ENCODE data around the gene PTPRD. TPM values are rescaled to one million over a fixed set of nuclear protein-coding genes. Genes with fewer than 3 reads are reported as not detected.

PTPRD gene
- total and polyA plus RNA-seq, 2 donors (not counting 1 experiment from before 2014, with no cell fraction given) = not detected

- DNase-seq = no peak
- no peaks in the 10 kb centered on the region for H3K79me2 ChIP-seq (ENCODE audit: control insufficient read depth, insufficient read depth, low read length)
- Mint-ChIP-seq H3K27me3 (no peaks in the 10 kb centered on the region), H3K9me3 (ENCODE audit: insufficient read depth) (peaks cover 2% of the 10 kb centered on the region), H3K4me3 (no peak overlapping the region), H3K4me1 (peaks cover 20% of the 10 kb centered on the region), H3K27ac (no peak overlapping the region)
- H4K20me1 ChIP-seq (ENCODE audit: control insufficient read depth, insufficient read depth, low read length, poor library complexity, severe bottlenecking) = no peaks in the 10 kb centered on the region
- H3K9me3 ChIP-seq (ENCODE audit: control extremely low read depth in 1 of 3, control insufficient read depth in 2 of 3, insufficient read depth in 1 of 3, low read length in 2 of 3) = no peaks in the 10 kb centered on the region
- ChIA-PET CTCF (no interaction called here), POLR2A (no interaction called here)
- intact Hi-C loops (cut with micrococcal nuclease) = no loop called here
- no peak for TF ChIP-seq EZH2 (IDR thresholded peaks at IDR 0.05; ENCODE audit: borderline replicate concordance, insufficient read depth, low read depth, low read length, poor library complexity, severe bottlenecking)
- no peak overlapping the region for H3K4me2 ChIP-seq (replicated peaks; ENCODE audit: low read depth, low read length, poor library complexity, severe bottlenecking)
- H3K36me3 ChIP-seq (replicated peaks in 1 of 2; ENCODE audit: control extremely low read depth in 1 of 2, control insufficient read depth in 1 of 2, extremely low read depth in 1 of 2, insufficient read depth in 2 of 2, low read length in 1 of 2) = no peaks in the 10 kb centered on the region
- no peak for ATAC-seq (ENCODE audit: low read depth)
- peaks cover 8 to 11% of the 10 kb centered on the region in 2 donors for H3K4me1 ChIP-seq (ENCODE audit: control insufficient read depth in 2 of 2, insufficient read depth in 2 of 2, low read length in 2 of 2)
- no peak overlapping the region for H3K4me3 ChIP-seq (ENCODE audit: control extremely low read depth in 1 of 5, extremely low read depth in 1 of 5, insufficient read depth in 1 of 5, low read depth in 2 of 5, low read length in 4 of 5)
- no peak overlapping the region for H3K27ac ChIP-seq (ENCODE audit: low read length in 2 of 2)
- H2AFZ ChIP-seq (ENCODE audit: insufficient read depth, low read depth, low read length, poor library complexity, severe bottlenecking) = no peak overlapping the region
- H3K27me3 ChIP-seq (replicated peaks in 1 of 4; ENCODE audit: control extremely low read depth in 1 of 4, control insufficient read depth in 3 of 4, insufficient read depth in 4 of 4, low read length in 3 of 4) = no peaks in the 10 kb centered on the region
- no CpG with 5 or more reads among the region's 4 CpGs for WGBS (ENCODE audit: insufficient coverage)
- no peak overlapping the region for H3K9ac ChIP-seq (ENCODE audit: low read length)
These were observed 385.8 kb downstream of the PTPRD start for GRCh38 chr9:10226996-10227395.

DNA sequence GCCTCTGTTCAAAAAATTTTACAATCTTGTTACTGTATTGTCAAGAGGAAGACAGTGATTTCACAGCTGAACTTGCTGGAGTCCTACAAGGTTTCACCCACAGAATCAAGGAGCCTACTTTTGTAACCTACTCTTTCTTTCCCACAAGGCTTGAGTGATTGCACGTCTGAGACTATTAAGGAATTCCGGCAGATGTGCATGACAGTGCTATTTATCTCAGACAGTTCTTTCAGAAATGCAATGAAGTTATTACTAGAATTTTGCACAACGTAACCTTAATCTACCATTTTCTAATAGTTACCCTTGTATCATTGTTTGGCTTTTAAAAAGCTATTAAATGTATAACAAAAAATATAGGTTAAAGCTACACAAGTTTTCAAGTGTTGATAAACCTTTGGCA lies 400.1 kb downstream of the PTPRD start:
- intact Hi-C loops (cut with micrococcal nuclease) = no loop called here
- Mint-ChIP-seq H3K27ac (no peak overlapping the region), H3K4me3 (no peak overlapping the region), H3K27me3 (no peaks in the 10 kb centered on the region), H3K4me1 (peaks cover 11% of the 10 kb centered on the region), H3K9me3 (ENCODE audit: insufficient read depth) (no peaks in the 10 kb centered on the region)
- TF ChIP-seq CTCF (IDR thresholded peaks at IDR 0.05) (no peak), EZH2 (IDR thresholded peaks at IDR 0.05; ENCODE audit: borderline replicate concordance, insufficient read depth, low read depth, low read length, poor library complexity, severe bottlenecking) (no peak)
- ChIA-PET CTCF (no interaction called here), POLR2A (no interaction called here)
- Histone ChIP-seq H3K9ac (ENCODE audit: low read length) (no peak overlapping the region), H3K4me1 (ENCODE audit: control insufficient read depth in 2 of 2, insufficient read depth in 2 of 2, low read length in 2 of 2) (peaks cover 6 to 7% of the 10 kb centered on the region in 2 donors), H3K36me3 (replicated peaks in 1 of 2; ENCODE audit: control extremely low read depth in 1 of 2, control insufficient read depth in 1 of 2, extremely low read depth in 1 of 2, insufficient read depth in 2 of 2, low read length in 1 of 2) (no peaks in the 10 kb centered on the region), H2AFZ (ENCODE audit: insufficient read depth, low read depth, low read length, poor library complexity, severe bottlenecking) (no peak overlapping the region), H3K27me3 (replicated peaks in 1 of 4; ENCODE audit: control extremely low read depth in 1 of 4, control insufficient read depth in 3 of 4, insufficient read depth in 4 of 4, low read length in 3 of 4) (no peaks in the 10 kb centered on the region), H3K27ac (ENCODE audit: low read length in 2 of 2) (no peak overlapping the region), H3K79me2 (ENCODE audit: control insufficient read depth, insufficient read depth, low read length) (no peaks in the 10 kb centered on the region), H4K20me1 (ENCODE audit: control insufficient read depth, insufficient read depth, low read length, poor library complexity, severe bottlenecking) (no peaks in the 10 kb centered on the region), H3K9me3 (ENCODE audit: control extremely low read depth in 1 of 3, control insufficient read depth in 2 of 3, insufficient read depth in 1 of 3, low read length in 2 of 3) (no peaks in the 10 kb centered on the region), H3K4me3 (ENCODE audit: control extremely low read depth in 1 of 5, extremely low read depth in 1 of 5, insufficient read depth in 1 of 5, low read depth in 2 of 5, low read length in 4 of 5) (no peak overlapping the region), H3K4me2 (replicated peaks; ENCODE audit: low read depth, low read length, poor library complexity, severe bottlenecking) (no peak overlapping the region)
- ATAC-seq (ENCODE audit: low read depth) (no peak), DNase-seq (no peak)
- no CpG with 5 or more reads among the region's 3 CpGs for WGBS (ENCODE audit: insufficient coverage)

All from B cell (primary cell).